H1 (cell line): ENCODE results near the gene MYPN.

Source experiments
- GABPA ChIP-seq: IDR thresholded peaks from 2 replicates; pipeline ENCODE4 v1.6.1; 2011; ENCODE audit warnings: mild to moderate bottlenecking, low read length, moderate library complexity, borderline replicate concordance; ENCODE audit not compliant: insufficient read depth
- GTF2F1 ChIP-seq: IDR thresholded peaks from 2 replicates; pipeline ENCODE4 v1.6.1; 2012; ENCODE audit warnings: low read depth, low read length, improper control_type of control experiment, borderline replicate concordance
- TF ChIP-seq, protein P1 (sequence below), 3 experiments: IDR thresholded peaks; 1 replicate in 2 of 3; 2 replicates in 1 of 3; pipeline versions ENCODE4 v1.5.1 to v1.6.1; 2011; ENCODE audit warnings: low read length in 3 of 3, mild to moderate bottlenecking in 3 of 3, inconsistent platforms in 2 of 3, low read depth in 1 of 3, moderate library complexity in 1 of 3; ENCODE audit not compliant: insufficient read depth in 1 of 3; ENCODE audit errors: control extremely low read depth in 1 of 3

DNA sequence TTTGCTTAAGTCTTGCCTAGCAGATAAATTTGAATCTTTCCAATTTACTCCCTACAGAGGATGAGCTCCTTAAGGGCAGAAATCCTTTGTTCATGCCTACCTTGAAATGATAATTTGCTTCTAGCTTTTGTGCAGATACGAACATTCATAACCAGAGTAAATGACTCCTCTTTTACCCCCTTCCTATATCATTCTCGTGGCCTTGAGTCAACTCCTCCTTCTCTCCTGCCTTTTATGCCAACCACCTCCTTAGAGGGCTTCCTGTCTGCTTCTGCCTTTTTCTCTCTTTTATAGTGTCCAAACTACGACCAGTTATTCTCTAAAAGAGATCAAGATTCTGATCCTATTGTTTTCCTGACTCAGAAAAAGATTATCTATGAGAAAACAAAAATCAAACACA is 36.4 kb downstream of the MYPN start:
- TF ChIP-seq, protein P1, sequence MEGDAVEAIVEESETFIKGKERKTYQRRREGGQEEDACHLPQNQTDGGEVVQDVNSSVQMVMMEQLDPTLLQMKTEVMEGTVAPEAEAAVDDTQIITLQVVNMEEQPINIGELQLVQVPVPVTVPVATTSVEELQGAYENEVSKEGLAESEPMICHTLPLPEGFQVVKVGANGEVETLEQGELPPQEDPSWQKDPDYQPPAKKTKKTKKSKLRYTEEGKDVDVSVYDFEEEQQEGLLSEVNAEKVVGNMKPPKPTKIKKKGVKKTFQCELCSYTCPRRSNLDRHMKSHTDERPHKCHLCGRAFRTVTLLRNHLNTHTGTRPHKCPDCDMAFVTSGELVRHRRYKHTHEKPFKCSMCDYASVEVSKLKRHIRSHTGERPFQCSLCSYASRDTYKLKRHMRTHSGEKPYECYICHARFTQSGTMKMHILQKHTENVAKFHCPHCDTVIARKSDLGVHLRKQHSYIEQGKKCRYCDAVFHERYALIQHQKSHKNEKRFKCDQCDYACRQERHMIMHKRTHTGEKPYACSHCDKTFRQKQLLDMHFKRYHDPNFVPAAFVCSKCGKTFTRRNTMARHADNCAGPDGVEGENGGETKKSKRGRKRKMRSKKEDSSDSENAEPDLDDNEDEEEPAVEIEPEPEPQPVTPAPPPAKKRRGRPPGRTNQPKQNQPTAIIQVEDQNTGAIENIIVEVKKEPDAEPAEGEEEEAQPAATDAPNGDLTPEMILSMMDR (IDR thresholded peaks at IDR 0.05; ENCODE audit: control extremely low read depth in 1 of 3, insufficient read depth in 1 of 3, low read depth in 1 of 3, low read length in 3 of 3), result no peak
- TF ChIP-seq GABPA, result no peak
- TF ChIP-seq GTF2F1, result no peak
